ENCODE measurements around the gene PEPD.

PEPD gene

GRCh38 chr19:33403973-33404304 lies 117.7 kb downstream of the PEPD start:
- no peak for DNase-seq

GRCh38 chr19:33403221-33403972 lies 118.2 kb downstream of the PEPD start:
- no peak for DNase-seq

GRCh38 chr19:33402421-33403220 lies 119.0 kb downstream of the PEPD start:
- DNase-seq, result no peak

- DNase-seq, result no peak
Measured at GRCh38 chr19:33401683-33402420, 119.7 kb downstream of the PEPD start.

- DNase-seq, result no peak
Measured at GRCh38 chr19:33400856-33401682, 120.5 kb downstream of the PEPD start.

GRCh38 chr19:33399745-33400681 lies 121.6 kb downstream of the PEPD start:
- no peak for DNase-seq

GRCh38 chr19:33399081-33399744 lies 122.4 kb downstream of the PEPD start:
- no peak for DNase-seq

GRCh38 chr19:33398361-33399060 lies 123.1 kb downstream of the PEPD start:
- DNase-seq, result no peak

- DNase-seq, result no peak
Measured at GRCh38 chr19:33397536-33398360, 123.8 kb downstream of the PEPD start.

- DNase-seq, result no peak
Measured at GRCh38 chr19:33396701-33397535, 124.7 kb downstream of the PEPD start.

GRCh38 chr19:33395561-33396550 lies 125.7 kb downstream of the PEPD start:
- DNase-seq, result no peak

GRCh38 chr19:33394723-33395560 lies 126.6 kb downstream of the PEPD start:
- DNase-seq, result no peak

GRCh38 chr19:33394006-33394722 lies 127.4 kb downstream of the PEPD start:
- no peak for DNase-seq

GRCh38 chr19:33393286-33394005 lies 128.1 kb downstream of the PEPD start:
- no peak for DNase-seq

All from NCI-H510A (cell line).